ENCODE measurements around the gene ZNF547. TPM values are rescaled to one million over a fixed set of nuclear protein-coding genes. Genes with fewer than 3 reads are reported as not detected.

ZNF547 gene
- polyA plus RNA-seq, 2 of the 4 experiments (the other 2 are of a cell fraction), result 2.0 to 2.9 TPM

DNA sequence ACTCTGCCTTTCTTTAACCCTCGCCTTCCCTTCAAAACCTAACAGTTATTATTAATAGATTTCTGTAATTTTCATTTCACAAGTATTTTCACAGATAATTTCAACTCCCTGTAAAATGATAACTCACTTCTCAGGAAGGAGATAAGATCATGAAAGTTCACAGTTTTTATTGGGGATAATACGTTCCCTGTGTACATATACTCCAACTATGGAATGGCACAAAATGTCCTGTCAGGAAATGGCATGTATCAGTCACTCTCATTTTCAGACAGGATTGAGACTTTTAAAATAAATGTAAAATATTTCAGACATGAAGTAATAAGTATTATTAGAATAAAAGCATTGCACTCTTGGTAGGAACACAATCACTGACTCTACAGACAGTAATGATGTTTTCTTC is 932 bp upstream of the ZNF547 start:
- H3K4me1 ChIP-seq, result no peaks in the 10 kb centered on the region
- no peak for ATAC-seq
- no peak for FAIRE-seq
- ChIA-PET CTCF (interaction anchor here (1.6 kb wide), 1 partner anchor 31 kb away, joined by 3 read pairs; no protein-coding TSS in a partner anchor), POLR2A (interaction anchor here (0.6 to 2.5 kb wide), 3 partner anchors 12 to 122 kb away, joined by 3 to 12 read pairs (median 5); partner anchors contain the start of genes ZNF304, ZNF548 and ZNF805)
- DNase-seq (ENCODE audit: low read depth in 1 of 2, low spot score in 1 of 2), result no peak
- TF ChIP-seq HES2 (IDR thresholded peaks at IDR 0.05) (no peak), ZC3H11A (IDR thresholded peaks at IDR 0.05) (no peak), CBX8 (IDR thresholded peaks at IDR 0.05) (no peak), USF2 (IDR thresholded peaks at IDR 0.05) (no peak)
- H3K27ac ChIP-seq, result no peak overlapping the region
- H3K9me3 ChIP-seq, result peaks cover 95% of the 10 kb centered on the region
- WGBS (ENCODE audit: missing lambda C conversion rate), result 52% methylated on average over 2 of the region's 2 CpGs
- peak overlapping the region; percentile 66 for H3K4me3 ChIP-seq
- H3K4me2 ChIP-seq, result peak overlapping the region; percentile 64

DNA sequence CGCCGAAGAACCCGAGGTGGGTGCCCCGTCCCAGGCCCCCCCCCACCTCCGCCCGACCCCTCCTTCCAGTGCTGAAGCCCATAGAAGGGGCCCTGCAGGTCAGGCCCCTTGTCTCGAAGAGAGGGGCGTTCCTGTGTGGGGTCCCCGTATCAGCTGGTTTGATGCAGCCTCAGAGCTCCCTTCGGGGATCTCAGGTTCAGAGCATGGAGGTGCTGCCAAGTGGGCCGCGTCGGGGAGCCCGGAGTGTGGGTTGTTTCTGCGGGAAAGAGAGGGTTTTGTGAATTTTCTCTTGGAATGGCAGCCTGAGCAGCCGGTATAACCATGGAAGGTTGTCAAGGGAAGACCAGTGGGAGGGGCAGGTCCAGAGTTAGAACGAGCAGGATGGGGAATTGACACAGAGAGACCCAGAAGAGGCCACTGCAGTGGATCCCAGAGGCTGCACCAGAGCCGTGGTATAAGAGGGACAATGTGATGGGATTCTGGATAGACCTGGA is 384 bp downstream of the ZNF547 start:
- Histone ChIP-seq H3K4me2 (peak overlapping the region; percentile 64), H3K9me3 (peaks cover 95% of the 10 kb centered on the region), H3K4me3 (peak overlapping the region; percentile 66), H3K4me1 (no peaks in the 10 kb centered on the region), H3K27ac (peak overlapping the region; percentile 64 to 89)
- CTCF ChIA-PET, result interaction anchor here (0.8 to 1.6 kb wide), 2 partner anchors 30 to 102 kb away, joined by 3 read pairs; no protein-coding TSS in a partner anchor
- TF ChIP-seq PHF8 (IDR thresholded peaks at IDR 0.05; ENCODE audit: borderline replicate concordance, low read depth) (peak; percentile 28; the same call in 1 of the 2 replicates), KDM1A (IDR thresholded peaks at IDR 0.05; ENCODE audit: low read depth) (no peak)
- ATAC-seq (no peak; a peak in 2 of 6 replicates), DNase-seq (ENCODE audit: low read depth in 1 of 2, low spot score in 1 of 2) (peak in 1 of 2 experiments; percentile 27), FAIRE-seq (no peak)
- WGBS (ENCODE audit: missing lambda C conversion rate), result 14% methylated on average over 5 of the region's 18 CpGs
- POLR2A ChIA-PET, result interaction anchor here (1.4 to 2.5 kb wide), 2 partner anchors 13 to 26 kb away, joined by 5 to 12 read pairs; partner anchors contain the start of genes ZNF304 and ZNF548

DNA sequence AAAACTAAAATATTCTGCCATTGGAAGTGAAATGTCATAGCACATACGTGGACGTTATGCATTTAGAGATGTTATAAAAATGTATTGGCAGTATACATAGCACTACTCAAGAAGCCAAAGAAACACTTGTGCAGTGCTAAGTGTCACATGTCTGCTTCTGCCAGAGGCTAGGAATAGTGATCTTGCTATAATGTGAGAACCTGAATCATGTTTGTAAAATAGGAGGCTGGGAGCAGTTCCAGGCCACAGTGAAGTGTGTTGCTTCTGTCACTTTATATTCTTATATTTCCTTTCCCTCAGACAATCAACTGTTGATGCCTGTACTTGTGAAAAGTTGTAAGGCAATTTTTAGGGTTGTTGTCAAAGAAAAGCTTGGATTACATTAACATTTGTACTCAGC is 3.4 kb downstream of the ZNF547 start:
- Histone ChIP-seq H3K27ac (no peak overlapping the region), H3K4me1 (no peaks in the 10 kb centered on the region), H3K9me3 (peaks cover 73% of the 10 kb centered on the region), H3K4me3 (no peak overlapping the region), H3K4me2 (no peak overlapping the region)
- no peak for ATAC-seq
- FAIRE-seq, result no peak
- ChIA-PET CTCF (interaction anchor here (1.6 kb wide), 1 partner anchor 9 kb away, joined by 7 read pairs; no protein-coding TSS in a partner anchor), POLR2A (no interaction called here)
- no peak for DNase-seq (ENCODE audit: low read depth in 1 of 2, low spot score in 1 of 2)
- WGBS (ENCODE audit: missing lambda C conversion rate), result 89% methylated on average over 2 of the region's 2 CpGs
- TF ChIP-seq RARB (CRISPR knock-in tag; IDR thresholded peaks at IDR 0.05), result no peak
- TF ChIP-seq HES2 (IDR thresholded peaks at IDR 0.05), result no peak
- TF ChIP-seq HDAC2 (IDR thresholded peaks at IDR 0.05), result no peak
- TF ChIP-seq BHLHE40 (IDR thresholded peaks at IDR 0.05; ENCODE audit: low read depth, low read length), result no peak
- no peak for TF ChIP-seq POLR2AphosphoS2 (conservative IDR thresholded peaks at IDR 0.05; ENCODE audit: low read length)
- no peak for TF ChIP-seq TFCP2L1 (CRISPR knock-in tag; IDR thresholded peaks at IDR 0.05)
- no peak for TF ChIP-seq REST (IDR thresholded peaks at IDR 0.05)
- TF ChIP-seq RAD21 (conservative IDR thresholded peaks at IDR 0.05 in 1 of 2, IDR thresholded peaks at IDR 0.05 in 1 of 2), result no peak
- no peak for TF ChIP-seq ZC3H11A (IDR thresholded peaks at IDR 0.05)
- no peak for TF ChIP-seq PHF8 (IDR thresholded peaks at IDR 0.05; ENCODE audit: borderline replicate concordance, low read depth)
- no peak for TF ChIP-seq SREBF2 (IDR thresholded peaks at IDR 0.05)
- no peak for TF ChIP-seq FOSL2 (IDR thresholded peaks at IDR 0.05)
- TF ChIP-seq FOSL2 (CRISPR knock-in tag; IDR thresholded peaks at IDR 0.05), result no peak
- no peak for TF ChIP-seq MYC (IDR thresholded peaks at IDR 0.05; ENCODE audit: borderline replicate concordance, low read length)
- no peak for TF ChIP-seq ZNF302 (CRISPR knock-in tag; IDR thresholded peaks at IDR 0.05)
- TF ChIP-seq MAZ (IDR thresholded peaks at IDR 0.05; ENCODE audit: borderline replicate concordance, low read depth, low read length), result no peak
- no peak for TF ChIP-seq POLR2A (IDR thresholded peaks at IDR 0.05; ENCODE audit: low read length)
- no peak for TF ChIP-seq CBX2 (IDR thresholded peaks at IDR 0.05; ENCODE audit: borderline replicate concordance, low read depth)
- TF ChIP-seq MAX (IDR thresholded peaks at IDR 0.05), result no peak

All from A549 (cell line).